ENCODE measurements around the gene TSSK6.

DNA sequence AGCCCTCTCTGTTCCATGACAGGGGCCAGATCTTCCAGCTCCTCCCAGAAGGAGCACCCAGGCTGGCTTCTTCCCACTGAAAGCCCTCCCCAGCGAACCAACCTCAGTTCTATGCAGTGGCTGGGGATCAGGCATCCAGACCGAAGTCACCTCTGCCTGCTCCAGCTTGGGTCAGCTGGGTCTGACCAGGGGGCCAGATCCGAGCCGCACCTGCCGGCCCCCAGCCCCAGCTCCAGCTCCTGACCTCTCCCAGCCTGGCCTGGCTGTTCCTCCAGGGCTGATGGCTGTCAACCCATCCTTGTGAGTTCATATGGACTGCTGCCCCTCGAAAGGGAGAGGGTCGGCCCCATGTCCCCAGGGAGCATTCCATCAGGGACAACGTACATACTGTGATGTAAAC lies 8.0 kb downstream of the TSSK6 start:
- TF ChIP-seq, protein P1, sequence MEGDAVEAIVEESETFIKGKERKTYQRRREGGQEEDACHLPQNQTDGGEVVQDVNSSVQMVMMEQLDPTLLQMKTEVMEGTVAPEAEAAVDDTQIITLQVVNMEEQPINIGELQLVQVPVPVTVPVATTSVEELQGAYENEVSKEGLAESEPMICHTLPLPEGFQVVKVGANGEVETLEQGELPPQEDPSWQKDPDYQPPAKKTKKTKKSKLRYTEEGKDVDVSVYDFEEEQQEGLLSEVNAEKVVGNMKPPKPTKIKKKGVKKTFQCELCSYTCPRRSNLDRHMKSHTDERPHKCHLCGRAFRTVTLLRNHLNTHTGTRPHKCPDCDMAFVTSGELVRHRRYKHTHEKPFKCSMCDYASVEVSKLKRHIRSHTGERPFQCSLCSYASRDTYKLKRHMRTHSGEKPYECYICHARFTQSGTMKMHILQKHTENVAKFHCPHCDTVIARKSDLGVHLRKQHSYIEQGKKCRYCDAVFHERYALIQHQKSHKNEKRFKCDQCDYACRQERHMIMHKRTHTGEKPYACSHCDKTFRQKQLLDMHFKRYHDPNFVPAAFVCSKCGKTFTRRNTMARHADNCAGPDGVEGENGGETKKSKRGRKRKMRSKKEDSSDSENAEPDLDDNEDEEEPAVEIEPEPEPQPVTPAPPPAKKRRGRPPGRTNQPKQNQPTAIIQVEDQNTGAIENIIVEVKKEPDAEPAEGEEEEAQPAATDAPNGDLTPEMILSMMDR (conservative IDR thresholded peaks at IDR 0.05; ENCODE audit: low read depth in 2 of 2) = no peak
- TF ChIP-seq, protein P2, sequence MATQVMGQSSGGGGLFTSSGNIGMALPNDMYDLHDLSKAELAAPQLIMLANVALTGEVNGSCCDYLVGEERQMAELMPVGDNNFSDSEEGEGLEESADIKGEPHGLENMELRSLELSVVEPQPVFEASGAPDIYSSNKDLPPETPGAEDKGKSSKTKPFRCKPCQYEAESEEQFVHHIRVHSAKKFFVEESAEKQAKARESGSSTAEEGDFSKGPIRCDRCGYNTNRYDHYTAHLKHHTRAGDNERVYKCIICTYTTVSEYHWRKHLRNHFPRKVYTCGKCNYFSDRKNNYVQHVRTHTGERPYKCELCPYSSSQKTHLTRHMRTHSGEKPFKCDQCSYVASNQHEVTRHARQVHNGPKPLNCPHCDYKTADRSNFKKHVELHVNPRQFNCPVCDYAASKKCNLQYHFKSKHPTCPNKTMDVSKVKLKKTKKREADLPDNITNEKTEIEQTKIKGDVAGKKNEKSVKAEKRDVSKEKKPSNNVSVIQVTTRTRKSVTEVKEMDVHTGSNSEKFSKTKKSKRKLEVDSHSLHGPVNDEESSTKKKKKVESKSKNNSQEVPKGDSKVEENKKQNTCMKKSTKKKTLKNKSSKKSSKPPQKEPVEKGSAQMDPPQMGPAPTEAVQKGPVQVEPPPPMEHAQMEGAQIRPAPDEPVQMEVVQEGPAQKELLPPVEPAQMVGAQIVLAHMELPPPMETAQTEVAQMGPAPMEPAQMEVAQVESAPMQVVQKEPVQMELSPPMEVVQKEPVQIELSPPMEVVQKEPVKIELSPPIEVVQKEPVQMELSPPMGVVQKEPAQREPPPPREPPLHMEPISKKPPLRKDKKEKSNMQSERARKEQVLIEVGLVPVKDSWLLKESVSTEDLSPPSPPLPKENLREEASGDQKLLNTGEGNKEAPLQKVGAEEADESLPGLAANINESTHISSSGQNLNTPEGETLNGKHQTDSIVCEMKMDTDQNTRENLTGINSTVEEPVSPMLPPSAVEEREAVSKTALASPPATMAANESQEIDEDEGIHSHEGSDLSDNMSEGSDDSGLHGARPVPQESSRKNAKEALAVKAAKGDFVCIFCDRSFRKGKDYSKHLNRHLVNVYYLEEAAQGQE (IDR thresholded peaks at IDR 0.05; ENCODE audit: unreplicated experiment) = no peak
- TF ChIP-seq EZH2 (IDR thresholded peaks at IDR 0.05; ENCODE audit: low read depth, unreplicated experiment) (no peak), POLR2AphosphoS5 (IDR thresholded peaks at IDR 0.05; ENCODE audit: low read depth) (no peak), EZH2phosphoT487 (IDR thresholded peaks at IDR 0.05; ENCODE audit: unreplicated experiment) (no peak), CREB1 (CRISPR knock-in tag; IDR thresholded peaks at IDR 0.05; ENCODE audit: low read depth) (no peak), JUNB (IDR thresholded peaks at IDR 0.05; ENCODE audit: unreplicated experiment) (no peak), NANOG (IDR thresholded peaks at IDR 0.05; ENCODE audit: borderline replicate concordance) (no peak)
- TF ChIP-seq, protein P3, sequence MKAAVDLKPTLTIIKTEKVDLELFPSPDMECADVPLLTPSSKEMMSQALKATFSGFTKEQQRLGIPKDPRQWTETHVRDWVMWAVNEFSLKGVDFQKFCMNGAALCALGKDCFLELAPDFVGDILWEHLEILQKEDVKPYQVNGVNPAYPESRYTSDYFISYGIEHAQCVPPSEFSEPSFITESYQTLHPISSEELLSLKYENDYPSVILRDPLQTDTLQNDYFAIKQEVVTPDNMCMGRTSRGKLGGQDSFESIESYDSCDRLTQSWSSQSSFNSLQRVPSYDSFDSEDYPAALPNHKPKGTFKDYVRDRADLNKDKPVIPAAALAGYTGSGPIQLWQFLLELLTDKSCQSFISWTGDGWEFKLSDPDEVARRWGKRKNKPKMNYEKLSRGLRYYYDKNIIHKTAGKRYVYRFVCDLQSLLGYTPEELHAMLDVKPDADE (IDR thresholded peaks at IDR 0.05) = no peak

Data from GM23338 (cell line).